ENCODE measurements around the gene SMNDC1. TPM values are rescaled to one million over a fixed set of nuclear protein-coding genes. Genes with fewer than 3 reads are reported as not detected.
A peak's percentile ranks its signal among the peaks of the same experiment; 100 is the strongest.

Gene SMNDC1
- total RNA-seq, 6 experiments from 2014 or later: 5.1 to 13.3 (median 9.1) TPM

- H3K36me3 ChIP-seq: no peaks in the 10 kb centered on the region
- no peaks in the 10 kb centered on the region for H3K9me3 ChIP-seq
- no peak overlapping the region for H3K27ac ChIP-seq
- DNase-seq (no peak), ATAC-seq (no peak)
- TF ChIP-seq POLR2A (IDR thresholded peaks at IDR 0.05) (no peak), CTCF (IDR thresholded peaks at IDR 0.05) (no peak)
- intact Hi-C loops (cut with DNase I): no loop called here
- WGBS (ENCODE audit: insufficient coverage, low coverage, low lambda C conversion rate, missing lambda C conversion rate): 86% methylated on average over 3 of the region's 4 CpGs
- no peak overlapping the region for H3K4me3 ChIP-seq
- peaks cover 0 to 21% (median 10%) of the 10 kb centered on the region in 4 donors for H3K4me1 ChIP-seq
- H3K27me3 ChIP-seq: no peaks in the 10 kb centered on the region
Measured at GRCh38 chr10:110265573-110266193, 39.0 kb downstream of the SMNDC1 start.

- H3K4me3 ChIP-seq: no peak overlapping the region
- TF ChIP-seq CTCF (IDR thresholded peaks at IDR 0.05) (no peak), POLR2A (IDR thresholded peaks at IDR 0.05) (no peak)
- H3K27ac ChIP-seq: no peak overlapping the region
- no peak for DNase-seq
- no peaks in the 10 kb centered on the region for H3K9me3 ChIP-seq
- no peaks in the 10 kb centered on the region for H3K36me3 ChIP-seq
- intact Hi-C loops (cut with DNase I): no loop called here
- 32% methylated on average over 1 of the region's 1 CpG for WGBS (ENCODE audit: insufficient coverage, low coverage, low lambda C conversion rate, missing lambda C conversion rate)
- H3K4me1 ChIP-seq: peaks cover 0 to 4% (median 2%) of the 10 kb centered on the region in 4 donors
- no peaks in the 10 kb centered on the region for H3K27me3 ChIP-seq
- no peak for ATAC-seq
Measured at GRCh38 chr10:110263164-110263563, 41.6 kb downstream of the SMNDC1 start.

GRCh38 chr10:110260746-110261477 lies 43.8 kb downstream of the SMNDC1 start:
- Histone ChIP-seq H3K9me3 (no peaks in the 10 kb centered on the region), H3K27ac (no peak overlapping the region), H3K36me3 (no peaks in the 10 kb centered on the region), H3K4me3 (no peak overlapping the region), H3K27me3 (no peaks in the 10 kb centered on the region), H3K4me1 (no peaks in the 10 kb centered on the region)
- intact Hi-C loops (cut with DNase I): no loop called here
- DNase-seq (no peak), ATAC-seq (peak in 3 of 4 donors; percentile 18 to 55 (median 30))
- no peak for TF ChIP-seq CTCF (IDR thresholded peaks at IDR 0.05)
- TF ChIP-seq POLR2A (IDR thresholded peaks at IDR 0.05): no peak
- 38% methylated on average over 1 of the region's 1 CpG for WGBS (ENCODE audit: insufficient coverage, low coverage, low lambda C conversion rate, missing lambda C conversion rate)

- Histone ChIP-seq H3K27me3 (no peaks in the 10 kb centered on the region), H3K36me3 (no peaks in the 10 kb centered on the region), H3K27ac (no peak overlapping the region), H3K4me1 (no peaks in the 10 kb centered on the region), H3K9me3 (no peaks in the 10 kb centered on the region), H3K4me3 (no peak overlapping the region)
- ATAC-seq: no peak
- DNase-seq: no peak
- no peak for TF ChIP-seq POLR2A (IDR thresholded peaks at IDR 0.05)
- TF ChIP-seq CTCF (IDR thresholded peaks at IDR 0.05): no peak
- intact Hi-C loops (cut with DNase I): no loop called here
Measured at GRCh38 chr10:110259317-110259716, 45.4 kb downstream of the SMNDC1 start.

All from right lobe of liver (tissue), 6 donors.